IMR-90 (cell line): Measurements from ENCODE around the gene XPO6. TPM values are rescaled to one million over a fixed set of nuclear protein-coding genes. Genes with fewer than 3 reads are reported as not detected.

ENCODE experiments used
- ATAC-seq: fragments of 200-7000 bp; cut with Tn5 transposase; 2 replicates; pipeline ENCODE4 v1.9.1; 2020; ENCODE audit warnings: low read depth, mild to moderate bottlenecking, moderate library complexity
- BruUV-seq: library from RNA; stranded (reverse); fragments of 400-500 nt; replicated peaks from 2 replicates; lab custom pipeline; 2021; lab: Mats Ljungman, UMichigan
- CTCF ChIA-PET: fragments of 300-600 bp; formaldehyde crosslinking; extraction: SDS; loops from one replicate; lab custom pipeline; 2021; ENCODE audit warnings: antibody characterized with exemption; lab: Yijun Ruan, JAX
- POLR2A ChIA-PET: fragments of 300-600 bp; sonication (Branson Sonifier 250); formaldehyde crosslinking; loops from one replicate; lab custom pipeline; 2022; ENCODE audit warnings: antibody characterized with exemption; ENCODE audit not compliant: unreplicated experiment; lab: Charles Lee
- DNase-seq: peaks from one replicate; pipeline ENCODE4 v3.0.0; 2013
- H2AFZ ChIP-seq: replicated peaks from 2 replicates; pipeline ENCODE3; 2013; ENCODE audit warnings: low read length, mild to moderate bottlenecking; ENCODE audit not compliant: poor library complexity
- H2AK5ac ChIP-seq: 2 replicates; pipeline ENCODE4 v1.6.1; 2013; ENCODE audit warnings: low read depth, low read length, inconsistent platforms
- H2AK9ac ChIP-seq: replicated peaks from 2 replicates; pipeline ENCODE3; 2013; ENCODE audit warnings: mild to moderate bottlenecking, low read depth, low read length, moderate library complexity; ENCODE audit not compliant: poor library complexity
- H2BK120ac ChIP-seq: 2 replicates; pipeline ENCODE4 v1.6.1; 2013; ENCODE audit warnings: low read depth, low read length, inconsistent platforms
- H2BK15ac ChIP-seq: 3 replicates; pipeline ENCODE4 v1.6.1; 2013; ENCODE audit warnings: low read depth, low read length, inconsistent platforms
- H2BK20ac ChIP-seq: 2 replicates; pipeline ENCODE4 v1.6.1; 2013; ENCODE audit warnings: low read depth, mild to moderate bottlenecking, inconsistent platforms, low read length, moderate library complexity
- H2BK5ac ChIP-seq: 2 replicates; pipeline ENCODE4 v1.6.1; 2013; ENCODE audit warnings: mild to moderate bottlenecking, low read depth, low read length, inconsistent platforms; ENCODE audit not compliant: poor library complexity, severe bottlenecking
- H3K14ac ChIP-seq: replicated peaks from 2 replicates; pipeline ENCODE4 v1.6.1; 2013; ENCODE audit warnings: low read depth, low read length, inconsistent platforms
- H3K18ac ChIP-seq: 2 replicates; pipeline ENCODE4 v1.6.1; 2013; ENCODE audit warnings: low read depth, low read length, control low read depth
- H3K23ac ChIP-seq: 2 replicates; pipeline ENCODE4 v1.6.1; 2013; ENCODE audit warnings: low read depth, low read length, inconsistent platforms
- H3K27ac ChIP-seq: 2 replicates; pipeline ENCODE4 v1.5.1; 2013; ENCODE audit warnings: mild to moderate bottlenecking, control low read depth, low read length; ENCODE audit not compliant: insufficient read depth
- H3K27me3 ChIP-seq: 2 replicates; pipeline ENCODE4 v1.6.1; 2013; ENCODE audit warnings: low read length; ENCODE audit not compliant: control insufficient read depth, insufficient read depth
- H3K36me3 ChIP-seq: 2 replicates; pipeline ENCODE4 v1.6.1; 2013; ENCODE audit warnings: low read length, mixed read lengths; ENCODE audit not compliant: control insufficient read depth, insufficient read depth
- H3K4ac ChIP-seq: 2 replicates; pipeline ENCODE4 v1.6.1; 2013; ENCODE audit warnings: low read depth, low read length, inconsistent platforms
- H3K4me1 ChIP-seq: 2 replicates; pipeline ENCODE4 v1.6.1; 2013; ENCODE audit warnings: low read length, mixed read lengths; ENCODE audit not compliant: control insufficient read depth, insufficient read depth
- H3K4me2 ChIP-seq: 2 replicates; pipeline ENCODE4 v1.6.1; 2013; ENCODE audit warnings: low read depth, mild to moderate bottlenecking, control low read depth, low read length, moderate library complexity
- H3K4me3 ChIP-seq: 2 replicates; pipeline ENCODE4 v1.5.1; 2013; ENCODE audit warnings: low read depth, mild to moderate bottlenecking, control low read depth, low read length, moderate library complexity; ENCODE audit not compliant: insufficient read depth
- H3K56ac ChIP-seq: 2 replicates; pipeline ENCODE4 v1.6.1; 2013; ENCODE audit warnings: low read length, inconsistent platforms; ENCODE audit not compliant: insufficient read depth; ENCODE audit errors: extremely low read depth
- H3K79me1 ChIP-seq, 2 experiments: 2 replicates each; pipeline ENCODE4 v1.6.1; 2013; ENCODE audit warnings: low read length in 2 of 2, inconsistent platforms in 1 of 2, low read depth in 1 of 2
- H3K9ac ChIP-seq: 2 replicates; pipeline ENCODE4 v1.6.1; 2013; ENCODE audit warnings: low read depth, low read length, control low read depth
- H3K9me1 ChIP-seq: 2 replicates; pipeline ENCODE4 v1.6.1; 2013; ENCODE audit warnings: low read length, inconsistent platforms; ENCODE audit not compliant: insufficient read depth
- H3K9me3 ChIP-seq: 2 replicates; pipeline ENCODE4 v1.6.1; 2013; ENCODE audit warnings: low read length; ENCODE audit not compliant: control insufficient read depth, insufficient read depth
- H4K20me1 ChIP-seq: 2 replicates; pipeline ENCODE4 v1.6.1; 2013; ENCODE audit warnings: low read length, inconsistent platforms; ENCODE audit not compliant: insufficient read depth
- H4K5ac ChIP-seq: 2 replicates; pipeline ENCODE4 v1.6.1; 2013; ENCODE audit warnings: mild to moderate bottlenecking, low read depth, low read length, control low read depth
- H4K8ac ChIP-seq, 2 experiments: 2 replicates each; pipeline ENCODE4 v1.6.1; 2013; ENCODE audit warnings: low read depth in 2 of 2, low read length in 2 of 2, control low read depth in 1 of 2, inconsistent platforms in 1 of 2
- H4K91ac ChIP-seq: 2 replicates; pipeline ENCODE4 v1.6.1; 2013; ENCODE audit warnings: low read depth, low read length, inconsistent platforms; ENCODE audit not compliant: insufficient read depth
- BHLHE40 ChIP-seq: fragments of 150-350 bp; IDR thresholded peaks from 2 replicates; pipeline ENCODE4 v1.6.1; 2016; ENCODE audit warnings: mild to moderate bottlenecking, low read depth, low read length
- CEBPB ChIP-seq: IDR thresholded peaks from 2 replicates; pipeline ENCODE4 v1.6.1; 2012; ENCODE audit warnings: low read depth, low read length, improper control_type of control experiment
- FOS ChIP-seq: fragments of 150-350 bp; IDR thresholded peaks from 2 replicates; pipeline ENCODE4 v1.6.1; 2016; ENCODE audit warnings: low read depth, low read length
- MXI1 ChIP-seq: IDR thresholded peaks from 2 replicates; pipeline ENCODE4 v1.6.1; 2012; ENCODE audit warnings: low read depth, mild to moderate bottlenecking, low read length, moderate library complexity, borderline replicate concordance
- RCOR1 ChIP-seq: IDR thresholded peaks from 2 replicates; pipeline ENCODE4 v1.6.1; 2012; ENCODE audit warnings: mild to moderate bottlenecking, low read length, improper control_type of control experiment; ENCODE audit not compliant: insufficient replicate concordance
- RFX5 ChIP-seq: IDR thresholded peaks from 2 replicates; pipeline ENCODE4 v1.8.0; 2012; ENCODE audit warnings: low read depth, mild to moderate bottlenecking, low read length, moderate library complexity
- SMC3 ChIP-seq: fragments of 150-350 bp; IDR thresholded peaks from 2 replicates; pipeline ENCODE4 v1.6.1; 2016; ENCODE audit warnings: low read depth, mild to moderate bottlenecking, antibody characterized with exemption, low read length, moderate library complexity
- WGBS, 2 experiments: methylation state at CpG; one replicate each; pipeline versions ENCODE4 v1.1.5 to v1.1.7; 2013; ENCODE audit warnings: missing lambda C conversion rate in 2 of 2; ENCODE audit not compliant: insufficient read length in 1 of 2; ENCODE audit errors: extremely low coverage in 2 of 2; 5-methylcytosine and 5-hydroxymethylcytosine counted together
- dilution Hi-C: fragments of 300-500 bp; cut with HindIII; formaldehyde crosslinking; loops from one replicate; pipeline ENCODE4 v1.14.3; 2018; ENCODE audit warnings: low sequenced_read_pairs; ENCODE audit not compliant: unreplicated experiment
- in situ Hi-C: fragments of 300-500 bp; cut with MboI; formaldehyde crosslinking; loops from 3 replicates; pipeline ENCODE4 v1.14.3; 2019; ENCODE audit warnings: low sequenced_read_pairs, inconsistent platforms, mixed read lengths
- intact Hi-C: fragments of 100-400 bp; cut with micrococcal nuclease; formaldehyde crosslinking; loops from 2 replicates; pipeline ENCODE4 v1.10.0; 2022
- polyA plus RNA-seq, 3 experiments: library from polyadenylated mRNA; depleted of rRNA; stranded (reverse); fragments of >200 nt; gene quantifications; 2 replicates each; pipeline ENCODE4 v1.2.3, GENCODE V29; 2012; ENCODE audit warnings: low replicate concordance in 1 of 3
- total RNA-seq: library from RNA; depleted of rRNA; stranded (reverse); fragments of >200 nt; gene quantifications from 2 replicates; pipeline ENCODE4 v1.2.3, GENCODE V29; 2012
- TF ChIP-seq, protein P1 (sequence below): fragments of 150-350 bp; IDR thresholded peaks from 2 replicates; pipeline ENCODE4 v1.6.1; 2017; ENCODE audit warnings: mild to moderate bottlenecking, antibody characterized with exemption, low read length, low read depth
- TF ChIP-seq, protein P2 (sequence below): conservative IDR thresholded peaks from 2 replicates; pipeline ENCODE4 v1.5.1; 2012; ENCODE audit warnings: mild to moderate bottlenecking, low read depth, low read length, improper control_type of control experiment

XPO6 gene
- total and polyA plus RNA-seq, 2 of the 4 experiments (the other 2 are of a cell fraction), result 108 to 184 TPM

DNA sequence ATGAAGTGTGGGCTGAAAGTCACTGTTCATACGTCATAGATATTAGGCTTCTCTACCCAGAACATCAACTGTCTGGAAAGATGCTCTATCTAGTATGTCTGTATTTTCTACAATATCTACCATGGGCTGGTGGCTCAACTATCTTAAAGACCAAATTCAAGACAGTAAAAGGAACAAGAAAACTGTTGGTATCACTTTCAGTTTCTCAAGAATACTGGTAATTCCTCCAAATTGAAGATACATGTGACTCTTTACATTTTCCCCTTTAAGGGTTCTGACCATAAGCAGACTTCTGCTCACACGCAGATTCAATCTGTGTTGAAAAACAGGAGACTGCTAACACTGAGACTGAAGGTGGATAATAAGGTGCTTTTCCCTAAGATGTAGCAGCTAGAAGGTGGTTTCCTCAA, 24.2 kb downstream of the XPO6 start:
- Histone ChIP-seq H2AK5ac (peak overlapping the region; percentile 71), H2BK120ac (peak overlapping the region; percentile 88), H4K91ac (peak overlapping the region; percentile 81), H3K4me3 (no peak overlapping the region), H4K20me1 (peaks cover 48% of the 10 kb centered on the region; the same call in 1 of the 2 replicates), H2BK20ac (peak overlapping the region; percentile 80; the same call in 1 of the 2 replicates), H3K14ac (peak overlapping the region; percentile 79), H3K36me3 (peaks cover 4% of the 10 kb centered on the region; the same call in 1 of the 2 replicates), H3K4me1 (peaks cover 48% of the 10 kb centered on the region), H3K27me3 (no peaks in the 10 kb centered on the region), H3K4ac (peak overlapping the region; percentile 68; the same call in 1 of the 2 replicates), H4K8ac (peak overlapping the region; percentile 38 to 81), H3K18ac (peak overlapping the region; percentile 100), H3K4me2 (peak overlapping the region; percentile 75), H3K79me1 (peaks cover 15 to 78% of the 10 kb centered on the region in 2 experiments; a peak in 3 of 4 replicates), H2BK5ac (peak overlapping the region; percentile 93), H3K56ac (peak overlapping the region; percentile 59; the same call in 1 of the 2 replicates), H3K27ac (peak overlapping the region; percentile 98), H2AK9ac (no peak overlapping the region), H3K9me3 (no peaks in the 10 kb centered on the region), H3K23ac (peak overlapping the region; percentile 67; the same call in 1 of the 2 replicates), H2BK15ac (peak overlapping the region; percentile 65), H2AFZ (no peak overlapping the region), H4K5ac (peak overlapping the region; percentile 98), H3K9ac (peak overlapping the region; percentile 65), H3K9me1 (peaks cover 25% of the 10 kb centered on the region)
- CTCF ChIA-PET, result interaction anchor here (1.6 kb wide), 1 partner anchor 22 kb away, joined by 3 read pairs; no protein-coding TSS in a partner anchor
- in situ Hi-C loops (no loop called here), dilution Hi-C loops (no loop called here), intact Hi-C loops (no loop called here)
- ATAC-seq (no peak), DNase-seq (no peak)
- no TSS peak for BruUV-seq
- WGBS, 2 experiments, result no CpG with 5 or more reads among the region's 2 CpGs
- TF ChIP-seq BHLHE40, result no peak
- no peak for TF ChIP-seq MXI1
- TF ChIP-seq CEBPB, result no peak
- TF ChIP-seq SMC3, result no peak
- TF ChIP-seq RFX5, result no peak
- TF ChIP-seq, protein P1, sequence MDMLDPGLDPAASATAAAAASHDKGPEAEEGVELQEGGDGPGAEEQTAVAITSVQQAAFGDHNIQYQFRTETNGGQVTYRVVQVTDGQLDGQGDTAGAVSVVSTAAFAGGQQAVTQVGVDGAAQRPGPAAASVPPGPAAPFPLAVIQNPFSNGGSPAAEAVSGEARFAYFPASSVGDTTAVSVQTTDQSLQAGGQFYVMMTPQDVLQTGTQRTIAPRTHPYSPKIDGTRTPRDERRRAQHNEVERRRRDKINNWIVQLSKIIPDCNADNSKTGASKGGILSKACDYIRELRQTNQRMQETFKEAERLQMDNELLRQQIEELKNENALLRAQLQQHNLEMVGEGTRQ, result no peak
- TF ChIP-seq RCOR1, result no peak
- TF ChIP-seq, protein P2, sequence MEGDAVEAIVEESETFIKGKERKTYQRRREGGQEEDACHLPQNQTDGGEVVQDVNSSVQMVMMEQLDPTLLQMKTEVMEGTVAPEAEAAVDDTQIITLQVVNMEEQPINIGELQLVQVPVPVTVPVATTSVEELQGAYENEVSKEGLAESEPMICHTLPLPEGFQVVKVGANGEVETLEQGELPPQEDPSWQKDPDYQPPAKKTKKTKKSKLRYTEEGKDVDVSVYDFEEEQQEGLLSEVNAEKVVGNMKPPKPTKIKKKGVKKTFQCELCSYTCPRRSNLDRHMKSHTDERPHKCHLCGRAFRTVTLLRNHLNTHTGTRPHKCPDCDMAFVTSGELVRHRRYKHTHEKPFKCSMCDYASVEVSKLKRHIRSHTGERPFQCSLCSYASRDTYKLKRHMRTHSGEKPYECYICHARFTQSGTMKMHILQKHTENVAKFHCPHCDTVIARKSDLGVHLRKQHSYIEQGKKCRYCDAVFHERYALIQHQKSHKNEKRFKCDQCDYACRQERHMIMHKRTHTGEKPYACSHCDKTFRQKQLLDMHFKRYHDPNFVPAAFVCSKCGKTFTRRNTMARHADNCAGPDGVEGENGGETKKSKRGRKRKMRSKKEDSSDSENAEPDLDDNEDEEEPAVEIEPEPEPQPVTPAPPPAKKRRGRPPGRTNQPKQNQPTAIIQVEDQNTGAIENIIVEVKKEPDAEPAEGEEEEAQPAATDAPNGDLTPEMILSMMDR, result no peak
- no peak for TF ChIP-seq FOS
- POLR2A ChIA-PET, result no interaction called here
